ENCODE measurements around the gene CFAP299. TPM values are rescaled to one million over a fixed set of nuclear protein-coding genes. Genes with fewer than 3 reads are reported as not detected.

The CFAP299 gene
- total RNA-seq, 1 experiment from 2014 or later = not detected

- TF ChIP-seq CTCF (IDR thresholded peaks at IDR 0.05 in 2 of 3, conservative IDR thresholded peaks at IDR 0.05 in 1 of 3; ENCODE audit: borderline replicate concordance in 1 of 3, insufficient read depth in 1 of 3, low read depth in 2 of 3, low read length in 2 of 3) (no peak), POLR2AphosphoS5 (IDR thresholded peaks at IDR 0.05; ENCODE audit: low read depth, low read length) (no peak)
Measured at GRCh38 chr4:80873571-80873970, 538.0 kb downstream of the CFAP299 start (continued).

GRCh38 chr4:80874979-80875378, 539.4 kb downstream of the CFAP299 start:
- Histone ChIP-seq H3K79me2 (ENCODE audit: insufficient read depth, low read length) (no peaks in the 10 kb centered on the region), H3K9ac (ENCODE audit: low read length) (no peak overlapping the region), H3K9me3 (ENCODE audit: control insufficient read depth in 1 of 2, insufficient read depth in 1 of 2, low read depth in 1 of 2, low read length in 2 of 2) (no peaks in the 10 kb centered on the region), H2AFZ (ENCODE audit: low read depth, low read length, poor library complexity, severe bottlenecking) (no peak overlapping the region), H3K9me2 (ENCODE audit: insufficient read depth) (no peaks in the 10 kb centered on the region), H3K4me2 (ENCODE audit: low read length) (no peak overlapping the region), H4K20me1 (ENCODE audit: insufficient read depth) (no peaks in the 10 kb centered on the region; the same call in 1 of the 2 replicates), H3K27ac (ENCODE audit: low read depth, low read length) (no peak overlapping the region), H3K36me3 (ENCODE audit: control insufficient read depth in 1 of 2, insufficient read depth in 2 of 2, low read length in 2 of 2) (no peaks in the 10 kb centered on the region), H3K4me3 (replicated peaks in 1 of 2; ENCODE audit: low read depth in 1 of 2, low read length in 2 of 2) (no peak overlapping the region), H3K27me3 (ENCODE audit: insufficient read depth, low read length) (no peaks in the 10 kb centered on the region), H3K4me1 (ENCODE audit: control insufficient read depth in 1 of 2, insufficient read depth in 2 of 2, low read length in 2 of 2) (no peaks in the 10 kb centered on the region)
- ATAC-seq (no peak), DNase-seq (ENCODE audit: low read depth, low spot score) (no peak)
- no TSS peak for BruUV-seq (replicated peaks)
- CTCF ChIA-PET = no interaction called here
- POLR2A ChIA-PET = no interaction called here
- TF ChIP-seq ELF1 (IDR thresholded peaks at IDR 0.05; ENCODE audit: borderline replicate concordance, low read depth) = no peak
- TF ChIP-seq SP1 (IDR thresholded peaks at IDR 0.05; ENCODE audit: low read depth) = no peak
- no peak for TF ChIP-seq ZBTB33 (IDR thresholded peaks at IDR 0.05; ENCODE audit: extremely low read depth, insufficient replicate concordance, low read length)
- RAD21 ChIA-PET (ENCODE audit: low non-redundant PET in 1 of 2, low total read pairs in 2 of 2, uncharacterized antibody in 2 of 2, unreplicated experiment in 2 of 2) = no interaction called here
- intact Hi-C loops (cut with micrococcal nuclease) = no loop called here

Measured in HCT116 (cell line).